ENCODE measurements around the gene MAP4K2. TPM values are rescaled to one million over a fixed set of nuclear protein-coding genes. Genes with fewer than 3 reads are reported as not detected.

MAP4K2 gene
- total RNA-seq, 1 experiment from 2014 or later = 24.7 TPM

DNA sequence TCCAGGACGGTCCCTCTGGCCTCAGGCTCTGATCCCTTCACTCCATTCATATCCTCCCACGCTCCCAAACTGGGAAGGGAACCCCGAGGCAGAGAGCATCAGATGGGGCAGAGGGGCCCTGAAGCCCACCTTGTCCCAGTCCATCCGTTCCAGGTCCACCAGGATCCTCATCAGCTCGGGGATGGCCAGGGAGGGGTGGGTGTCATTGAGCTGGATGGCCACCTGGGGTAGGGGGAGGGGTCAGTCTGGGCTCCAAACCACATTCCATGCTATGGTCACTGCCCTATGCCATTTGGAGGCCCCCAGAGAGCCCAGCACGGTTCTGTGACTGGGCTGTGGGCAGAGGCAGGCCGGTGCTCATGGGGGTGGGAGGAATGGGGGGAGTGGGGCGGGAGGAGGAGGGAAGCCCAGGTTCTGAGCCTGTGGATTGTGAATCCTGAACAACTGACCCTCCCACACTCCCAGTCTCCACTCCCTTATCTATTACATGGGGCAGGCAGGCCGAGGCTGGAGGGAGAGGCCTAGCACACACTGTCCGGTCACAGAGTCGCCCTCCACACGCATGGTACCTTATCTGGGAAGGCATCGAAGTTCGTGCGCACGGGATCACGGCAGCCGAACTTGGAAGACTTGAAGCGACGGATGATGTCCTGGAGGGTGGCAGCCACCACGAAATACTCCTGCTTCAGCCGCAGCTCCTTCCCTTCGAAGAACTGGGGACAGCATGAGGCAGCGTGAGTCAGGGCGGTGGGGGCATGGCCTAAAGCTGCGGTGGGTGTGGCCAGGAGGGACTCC is 48.7 kb downstream of the MAP4K2 start:
- Histone ChIP-seq H3K9ac (ENCODE audit: extremely low read depth, insufficient read length, low read length) (no peak overlapping the region), H2BK20ac (ENCODE audit: low read depth, low read length, poor library complexity, severe bottlenecking) (no peak overlapping the region), H3K4me2 (ENCODE audit: insufficient read depth, insufficient read length, low read length) (no peak overlapping the region), H2BK120ac (ENCODE audit: low read depth, low read length, poor library complexity, severe bottlenecking) (no peak overlapping the region), H3K18ac (ENCODE audit: insufficient read length, low read depth, low read length) (no peak overlapping the region), H3K56ac (ENCODE audit: insufficient read length, low read depth, low read length) (no peak overlapping the region), H3K4me1 (ENCODE audit: insufficient read depth, low read length) (no peaks in the 10 kb centered on the region; the same call in 1 of the 2 replicates), H3K14ac (ENCODE audit: insufficient read depth, low read length) (no peak overlapping the region), H2AFZ (ENCODE audit: low read length) (no peak overlapping the region), H3K4ac (ENCODE audit: low read depth, low read length) (no peak overlapping the region), H3K23me2 (ENCODE audit: insufficient read length, low read depth, low read length, poor library complexity, severe bottlenecking) (no peaks in the 10 kb centered on the region), H3K23ac (ENCODE audit: insufficient read length, low read depth, low read length) (no peak overlapping the region), H3T11ph (ENCODE audit: low read length) (no peak overlapping the region), H2BK5ac (ENCODE audit: insufficient read length, low read length) (no peak overlapping the region), H3K79me2 (ENCODE audit: insufficient read depth, low read length) (no peaks in the 10 kb centered on the region), H3K27me3 (ENCODE audit: insufficient read depth, low read length) (no peaks in the 10 kb centered on the region), H4K8ac (replicated peaks; ENCODE audit: insufficient read length, low read depth, low read length) (no peak overlapping the region), H4K20me1 (ENCODE audit: control insufficient read depth, insufficient read depth, insufficient read length) (no peaks in the 10 kb centered on the region), H3K27ac (ENCODE audit: insufficient read length, low read depth, low read length) (no peak overlapping the region), H2BK15ac (ENCODE audit: low read depth, low read length) (no peak overlapping the region), H2AK5ac (ENCODE audit: insufficient read length, low read length) (no peak overlapping the region), H4K5ac (ENCODE audit: insufficient read length, low read depth, low read length) (no peak overlapping the region), H3K79me1 (ENCODE audit: insufficient read depth, low read depth, low read length, poor library complexity, severe bottlenecking) (no peaks in the 10 kb centered on the region), H3K9me3 (ENCODE audit: control insufficient read depth, low read depth, low read length) (no peaks in the 10 kb centered on the region), H2BK12ac (ENCODE audit: insufficient read length, low read depth, low read length) (no peak overlapping the region), H4K91ac (ENCODE audit: insufficient read length, low read depth, low read length) (no peak overlapping the region)
- no peak overlapping the region; a peak in 1 of 7 replicates for H3K27ac Mint-ChIP-seq
- no CpG with 5 or more reads among the region's 26 CpGs for WGBS (ENCODE audit: extremely low coverage, insufficient read length, low lambda C conversion rate)
- TF ChIP-seq, protein P1, sequence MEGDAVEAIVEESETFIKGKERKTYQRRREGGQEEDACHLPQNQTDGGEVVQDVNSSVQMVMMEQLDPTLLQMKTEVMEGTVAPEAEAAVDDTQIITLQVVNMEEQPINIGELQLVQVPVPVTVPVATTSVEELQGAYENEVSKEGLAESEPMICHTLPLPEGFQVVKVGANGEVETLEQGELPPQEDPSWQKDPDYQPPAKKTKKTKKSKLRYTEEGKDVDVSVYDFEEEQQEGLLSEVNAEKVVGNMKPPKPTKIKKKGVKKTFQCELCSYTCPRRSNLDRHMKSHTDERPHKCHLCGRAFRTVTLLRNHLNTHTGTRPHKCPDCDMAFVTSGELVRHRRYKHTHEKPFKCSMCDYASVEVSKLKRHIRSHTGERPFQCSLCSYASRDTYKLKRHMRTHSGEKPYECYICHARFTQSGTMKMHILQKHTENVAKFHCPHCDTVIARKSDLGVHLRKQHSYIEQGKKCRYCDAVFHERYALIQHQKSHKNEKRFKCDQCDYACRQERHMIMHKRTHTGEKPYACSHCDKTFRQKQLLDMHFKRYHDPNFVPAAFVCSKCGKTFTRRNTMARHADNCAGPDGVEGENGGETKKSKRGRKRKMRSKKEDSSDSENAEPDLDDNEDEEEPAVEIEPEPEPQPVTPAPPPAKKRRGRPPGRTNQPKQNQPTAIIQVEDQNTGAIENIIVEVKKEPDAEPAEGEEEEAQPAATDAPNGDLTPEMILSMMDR (conservative IDR thresholded peaks at IDR 0.05) = no peak
- H3K36me3 Mint-ChIP-seq (ENCODE audit: insufficient read depth in 1 of 3, low read depth in 3 of 3) = peaks cover 0 to 14% (median 0%) of the 10 kb centered on the region in 3 experiments; a peak in 2 of 7 replicates
- peaks cover 13 to 35% of the 10 kb centered on the region in 2 experiments for H3K4me1 Mint-ChIP-seq
- H3K4me3 Mint-ChIP-seq = no peak overlapping the region
- DNase-seq = peak; percentile 30
- no peaks in the 10 kb centered on the region; the same call in none of the 2 replicates for H3K27me3 Mint-ChIP-seq (ENCODE audit: low read depth)
- H3K9me3 Mint-ChIP-seq = no peaks in the 10 kb centered on the region

All from H9 (cell line).